ENCODE results near the gene C12orf57. TPM values are rescaled to one million over a fixed set of nuclear protein-coding genes. Genes with fewer than 3 reads are reported as not detected.

Gene C12orf57
- total and polyA plus RNA-seq, 10 of the 15 experiments (the other 5 are each of a cell fraction or from before 2014, with no cell fraction given) = 64.5 to 377 (median 211) TPM

GRCh38 chr12:6904280-6905276 is 39.2 kb upstream of the C12orf57 start, which contains the start of gene LRRC23 (continued):
- TF ChIP-seq CREM (IDR thresholded peaks at IDR 0.05; ENCODE audit: low read depth) (peak; percentile 82; the same call in 1 of the 2 replicates), RCOR1 (conservative IDR thresholded peaks at IDR 0.05; ENCODE audit: low read depth, low read length) (no peak), HCFC1 (IDR thresholded peaks at IDR 0.05; ENCODE audit: low read length) (no peak), GABPA (IDR thresholded peaks at IDR 0.05; ENCODE audit: low read depth) (no peak), IKZF1 (conservative IDR thresholded peaks at IDR 0.05) (peak; percentile 23; the same call in 1 of the 2 replicates), CBX3 (IDR thresholded peaks at IDR 0.05; ENCODE audit: borderline replicate concordance, low read depth) (no peak), TAF1 (IDR thresholded peaks at IDR 0.05; ENCODE audit: borderline replicate concordance, low read depth, low read length) (peak; percentile 35; the same call in 1 of the 2 replicates), CBFB (IDR thresholded peaks at IDR 0.05; ENCODE audit: low read depth) (no peak), SMAD5 (IDR thresholded peaks at IDR 0.05; ENCODE audit: low read depth) (no peak), JUND (IDR thresholded peaks at IDR 0.05; ENCODE audit: low read depth, low read length) (peak; percentile 81), ZNF24 (IDR thresholded peaks at IDR 0.05) (no peak), RELB (IDR thresholded peaks at IDR 0.05; ENCODE audit: low read depth) (peak; percentile 86; the same call in 1 of the 2 replicates), MEF2B (IDR thresholded peaks at IDR 0.05; ENCODE audit: partially characterized antibody, poor library complexity, severe bottlenecking) (peak; percentile 38), SIX5 (IDR thresholded peaks at IDR 0.05; ENCODE audit: low read depth, low read length, severe bottlenecking) (no peak), EED (IDR thresholded peaks at IDR 0.05; ENCODE audit: low read depth) (no peak), SMAD1 (IDR thresholded peaks at IDR 0.05; ENCODE audit: low read depth, partially characterized antibody) (no peak), ZNF217 (IDR thresholded peaks at IDR 0.05) (no peak), MYC (IDR thresholded peaks at IDR 0.05; ENCODE audit: insufficient read depth, insufficient read length, insufficient replicate concordance, low read length, severe bottlenecking) (no peak), NKRF (conservative IDR thresholded peaks at IDR 0.05) (peak; percentile 80), ATF2 (IDR thresholded peaks at IDR 0.05; ENCODE audit: low read length) (0 out of 2 replicates have a peak, but pooled peaks have one; percentile 76), NR2C2 (IDR thresholded peaks at IDR 0.05; ENCODE audit: borderline replicate concordance, control insufficient read depth, insufficient read length, low read depth) (no peak), BCL3 (IDR thresholded peaks at IDR 0.05; ENCODE audit: borderline replicate concordance, insufficient read depth, low read depth, low read length, poor library complexity, severe bottlenecking) (no peak), HDGF (IDR thresholded peaks at IDR 0.05) (peak; percentile 74), TBL1XR1 (IDR thresholded peaks at IDR 0.05; ENCODE audit: low read depth, low read length) (no peak)

Measured in GM12878 (cell line).